ENCODE results near the gene ISCU. TPM values are rescaled to one million over a fixed set of nuclear protein-coding genes. Genes with fewer than 3 reads are reported as not detected.
"Not testable (repeated sequence)": the region's sequence is repeated elsewhere in the genome, so short reads cannot be mapped to it uniquely, and the experiment has no call there.

The ISCU gene
- polyA plus RNA-seq, 12 donors: 86.1 to 105 (median 96.3) TPM; not detected in 1

DNA sequence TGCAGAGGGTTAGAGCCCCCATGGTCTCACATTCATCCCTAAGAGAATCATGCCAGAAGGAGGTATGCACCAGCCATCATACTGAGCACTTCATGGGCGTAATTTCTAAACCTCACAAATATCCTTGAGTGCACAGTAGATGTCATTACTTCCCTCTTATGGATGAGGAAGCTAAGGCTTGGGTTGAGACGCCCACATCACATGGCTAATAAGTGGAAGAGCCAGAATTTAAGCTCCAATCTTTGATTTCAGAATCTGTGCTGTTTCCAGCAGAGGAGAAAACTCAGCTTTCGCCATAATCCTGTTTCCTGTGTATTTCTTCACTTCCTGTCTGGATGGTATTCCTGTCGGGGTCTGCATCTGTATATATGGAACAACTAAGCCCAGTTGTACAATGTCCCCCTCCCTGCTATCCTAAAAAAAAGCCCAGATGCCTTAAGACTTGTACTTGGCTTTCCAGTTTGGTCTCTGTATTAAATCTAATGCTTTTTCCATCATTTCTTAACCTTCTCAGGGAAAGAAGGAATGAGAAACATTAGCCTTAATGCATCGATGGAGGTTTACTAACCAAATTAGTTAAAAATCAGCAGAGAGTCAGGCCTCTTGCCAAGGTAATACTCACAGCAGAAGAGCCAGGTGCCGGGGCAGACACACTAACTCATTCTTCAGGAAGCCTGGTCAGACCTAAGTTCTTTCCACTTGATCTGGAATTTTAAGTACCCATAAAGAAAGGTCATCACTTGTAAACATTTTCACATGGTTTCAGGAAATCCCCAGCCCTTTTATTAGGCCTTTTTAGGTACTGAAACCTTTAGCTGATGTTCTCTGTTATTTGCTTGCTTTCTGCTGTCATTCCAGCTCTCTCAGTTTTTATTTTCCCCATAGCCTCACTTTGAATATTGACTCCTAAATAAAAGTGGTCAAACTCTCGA is 5.3 kb downstream of the ISCU start:
- DNase-seq: no peak

DNA sequence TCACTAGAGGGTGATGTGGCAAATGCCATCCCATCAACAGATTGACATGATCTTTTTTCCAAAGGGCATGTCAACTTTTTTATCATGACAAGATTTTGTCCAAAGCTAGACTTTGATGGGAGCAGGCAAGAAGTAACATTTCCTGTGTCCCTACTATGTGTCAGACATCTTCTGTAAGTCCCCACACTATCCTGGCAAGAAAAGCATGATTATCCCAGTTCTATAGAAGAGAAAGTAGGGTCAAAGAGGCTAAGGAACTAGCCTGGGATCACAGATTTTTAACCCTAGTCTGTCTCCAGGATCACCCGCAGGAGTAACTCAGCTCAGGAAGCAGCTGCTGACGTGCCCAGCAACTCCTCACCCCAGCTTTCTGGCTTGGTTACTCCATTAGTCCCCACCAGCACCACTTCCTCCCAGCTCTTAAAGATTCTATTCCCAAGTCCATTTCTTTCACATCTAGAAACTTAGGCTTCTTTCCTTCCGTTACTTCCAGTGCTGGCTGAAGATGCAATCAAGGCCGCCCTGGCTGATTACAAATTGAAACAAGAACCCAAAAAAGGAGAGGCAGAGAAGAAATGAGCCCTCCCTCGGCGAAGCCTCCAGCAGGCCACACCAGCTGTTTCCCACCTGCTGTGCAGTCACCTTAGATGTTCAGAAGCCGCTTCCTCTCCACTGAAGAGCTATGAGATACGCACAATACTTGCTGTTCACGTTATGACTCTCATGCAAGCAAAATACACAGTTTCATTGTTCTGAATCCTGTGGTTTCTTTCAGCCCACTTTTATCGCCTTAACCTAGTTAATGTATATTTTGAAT is 6.2 kb downstream of the ISCU start:
- no peak for DNase-seq

DNA sequence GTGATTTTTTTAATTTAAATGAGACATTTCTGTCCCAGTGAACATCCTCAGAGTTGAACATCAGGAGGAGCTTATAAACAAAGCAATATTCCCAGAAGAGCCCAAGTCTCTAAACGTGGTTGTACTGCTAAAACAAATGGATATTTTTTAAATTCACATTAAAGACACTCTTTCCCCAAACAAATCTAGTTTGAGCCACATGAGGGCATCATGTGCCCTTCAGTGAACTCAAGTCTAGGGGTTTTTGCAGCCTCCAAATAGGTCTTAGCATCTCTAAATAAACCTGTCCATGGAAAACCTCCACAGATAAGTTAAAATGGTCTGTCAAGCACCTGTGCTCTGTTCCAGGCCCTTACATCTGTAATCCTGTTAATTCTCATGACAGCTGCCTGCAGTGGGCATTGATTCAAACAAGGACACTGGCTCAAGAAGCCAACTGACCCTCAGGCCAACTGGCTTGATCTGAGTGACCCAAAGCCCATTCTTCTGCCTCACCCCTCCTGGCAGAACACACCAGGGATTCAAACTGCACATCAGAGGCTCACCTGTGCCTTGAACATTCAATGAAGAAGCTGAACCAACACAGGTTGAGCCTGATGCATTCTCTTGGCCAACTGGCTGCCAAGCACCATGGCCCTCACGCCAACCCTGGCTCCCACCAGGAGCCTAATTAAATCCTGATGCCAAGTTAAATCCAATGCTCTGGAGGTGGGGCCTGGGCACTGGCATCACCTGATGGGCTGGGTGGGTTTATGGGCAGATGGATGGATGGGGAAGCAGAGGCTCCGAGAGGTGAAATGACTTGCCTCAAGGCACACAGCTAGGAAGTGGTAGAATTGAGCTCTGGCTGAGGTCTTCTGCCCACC is 8.6 kb downstream of the ISCU start:
- DNase-seq: no peak

- no peak for DNase-seq
These were observed 9.3 kb downstream of the ISCU start for GRCh38 chr12:108571609-108572165.

- DNase-seq: no peak
These were observed 9.9 kb downstream of the ISCU start for GRCh38 chr12:108572166-108572790.

DNA sequence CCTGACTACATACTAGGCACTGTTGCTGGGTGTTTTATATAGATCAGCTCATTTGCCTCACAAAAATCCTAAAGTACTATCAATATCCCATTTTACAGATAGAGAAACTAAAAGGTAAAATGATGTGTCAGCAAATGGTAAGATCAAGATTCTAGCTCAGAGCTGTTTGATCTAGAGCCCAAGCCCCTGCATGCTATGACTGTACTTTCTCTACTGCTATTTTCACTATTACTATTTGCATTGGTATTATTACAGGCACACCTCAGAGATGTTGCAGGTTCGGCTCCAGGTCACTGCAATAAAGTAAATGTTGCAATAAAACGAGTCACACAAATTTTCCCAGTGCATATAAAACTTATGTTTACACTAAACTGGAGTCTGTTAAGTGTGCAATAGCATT is 10.9 kb downstream of the ISCU start:
- DNase-seq: no peak

DNA sequence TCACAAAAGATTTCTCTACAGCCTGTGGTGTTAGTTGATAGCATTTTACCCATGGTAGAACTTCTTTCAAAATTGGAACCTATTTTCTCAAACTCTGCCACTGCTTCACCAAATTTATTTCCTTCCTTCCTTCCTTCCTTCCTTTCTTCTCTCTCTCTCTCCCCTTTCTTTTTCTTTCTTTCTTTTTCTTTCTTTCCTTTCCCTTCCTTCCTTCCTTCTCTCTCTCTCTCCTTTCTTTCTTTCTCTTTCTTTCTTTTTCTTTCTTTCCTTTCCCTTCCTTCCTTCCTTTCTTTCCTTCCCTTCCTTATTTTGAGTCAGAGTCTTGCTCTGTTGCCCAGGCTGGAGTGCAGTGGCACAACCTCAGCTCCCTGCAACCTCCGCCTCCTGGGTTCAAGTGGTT is 11.9 kb downstream of the ISCU start:
- DNase-seq: not testable (repeated sequence)

GRCh38 chr12:108575199-108575912 is 13.0 kb downstream of the ISCU start:
- DNase-seq: no peak

GRCh38 chr12:108576660-108577234 is 14.4 kb downstream of the ISCU start:
- DNase-seq: no peak

- DNase-seq: no peak
These were observed 15.1 kb downstream of the ISCU start for GRCh38 chr12:108577458-108577857.

GRCh38 chr12:108578264-108578663 is 15.9 kb downstream of the ISCU start:
- no peak for DNase-seq

- no peak for DNase-seq
These were observed 16.4 kb downstream of the ISCU start for GRCh38 chr12:108578813-108579212.

GRCh38 chr12:108580531-108580930 is 18.1 kb downstream of the ISCU start:
- DNase-seq: no peak

- DNase-seq: no peak
These were observed 19.2 kb downstream of the ISCU start for GRCh38 chr12:108581311-108582227.

DNA sequence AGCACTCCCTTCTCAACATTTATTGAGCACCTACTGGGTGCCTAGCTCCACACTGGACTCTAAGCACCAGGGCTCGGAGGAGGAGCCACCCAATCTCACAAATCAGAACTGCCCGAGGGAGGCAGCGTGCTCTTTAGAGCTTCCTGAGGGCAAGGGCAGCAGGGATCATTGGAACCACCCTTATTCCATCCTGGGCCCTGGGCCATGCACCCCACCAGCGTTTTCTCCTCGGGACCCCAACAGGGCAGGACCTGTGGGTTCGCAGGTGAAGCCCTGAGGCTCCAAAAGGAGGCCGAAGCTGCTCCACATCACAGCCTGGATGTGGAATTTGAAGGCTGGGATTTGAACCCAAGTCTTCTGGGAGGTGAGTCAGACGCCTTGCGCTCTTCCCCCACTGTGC is 20.1 kb downstream of the ISCU start:
- DNase-seq: no peak

DNA sequence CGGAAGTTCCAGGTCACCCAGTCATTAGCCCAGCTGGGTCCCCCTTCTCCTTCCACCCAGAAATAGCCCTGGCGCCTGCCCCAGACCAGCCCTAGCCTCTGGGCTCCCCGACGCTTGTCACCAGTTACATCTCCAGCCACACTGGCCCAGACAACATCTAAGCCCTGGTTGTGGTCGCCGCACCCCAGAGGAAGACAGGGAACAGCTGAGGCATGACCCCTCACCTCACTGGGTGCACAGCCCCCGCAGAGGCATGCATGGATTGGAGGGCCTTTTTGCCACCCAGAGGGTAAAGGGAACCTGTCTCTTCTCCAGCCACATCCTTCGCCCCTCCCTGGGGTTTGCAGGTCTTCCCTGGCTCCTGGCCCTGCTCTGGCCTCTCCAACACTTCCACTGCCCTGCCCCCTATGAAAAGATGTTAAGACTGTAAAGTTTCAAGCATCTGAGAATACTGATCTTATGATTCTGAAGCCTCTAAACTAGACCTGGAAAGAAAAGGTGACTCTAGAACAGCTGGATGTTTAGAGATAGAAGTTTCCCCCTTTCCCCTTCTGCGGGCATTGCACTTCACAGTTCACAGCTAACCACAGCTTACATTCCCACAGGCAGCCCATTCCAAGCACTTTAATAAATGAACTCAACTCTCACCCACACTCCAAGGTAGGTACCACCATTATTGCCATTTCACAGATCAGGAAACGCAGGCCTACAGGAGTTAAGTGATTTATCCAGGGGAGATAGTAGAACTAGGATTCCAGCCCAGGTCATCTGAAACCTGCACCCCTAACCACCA is 20.8 kb downstream of the ISCU start:
- DNase-seq: no peak

- no peak for DNase-seq
These were observed 21.6 kb downstream of the ISCU start for GRCh38 chr12:108583991-108584390.
